OCI-LY3 (cell line): ENCODE results near the gene NR2F2.

Source experiments
- CTCF ChIP-seq: fragments of 200-600, 300-600 bp; sonication (generic); IDR thresholded peaks from 2 replicates; pipeline ENCODE4 v1.5.1; 2014; ENCODE audit warnings: antibody characterized with exemption, low read length, low read depth
- EZH2phosphoT487 ChIP-seq: fragments of 200-600 bp; shearing (Covaris generic); IDR thresholded peaks from 2 replicates; pipeline ENCODE4 v1.6.1; 2018; ENCODE audit warnings: antibody characterized with exemption, mixed run types, low read depth

- TF ChIP-seq CTCF, result no peak
- TF ChIP-seq EZH2phosphoT487, result no peak
Measured at GRCh38 chr15:96307856-96308394, 22.6 kb upstream of the NR2F2 start.
